HG02623 (cell line): ENCODE data around the gene C2.

Experiments
- ATAC-seq: cut with Tn5 transposase; IDR thresholded peaks from one replicate; pipeline ENCODE4 v1.9.1; 2021; ENCODE audit warnings: moderate library complexity; ENCODE audit not compliant: unreplicated experiment

Gene C2

DNA sequence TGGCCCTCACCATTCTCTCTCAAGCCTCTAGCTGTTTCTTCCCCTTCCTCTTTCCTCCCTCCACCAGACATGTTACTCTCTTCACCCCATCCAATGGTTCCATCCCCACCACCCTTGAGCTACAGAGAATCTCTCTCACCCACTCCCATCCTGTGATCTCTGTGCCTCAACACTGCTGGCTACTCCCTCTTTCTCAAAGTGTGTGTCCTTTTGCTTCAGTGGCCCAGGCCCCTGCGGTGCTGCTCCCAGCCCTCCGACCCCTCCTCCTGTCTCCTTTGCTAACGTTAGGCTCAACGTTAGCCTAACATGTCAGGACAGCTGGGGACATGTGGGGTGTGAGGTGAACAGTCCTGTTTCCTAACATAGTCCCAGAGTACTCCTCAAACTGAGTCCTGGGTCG is 25.4 kb downstream of the C2 start:
- no peak for ATAC-seq

DNA sequence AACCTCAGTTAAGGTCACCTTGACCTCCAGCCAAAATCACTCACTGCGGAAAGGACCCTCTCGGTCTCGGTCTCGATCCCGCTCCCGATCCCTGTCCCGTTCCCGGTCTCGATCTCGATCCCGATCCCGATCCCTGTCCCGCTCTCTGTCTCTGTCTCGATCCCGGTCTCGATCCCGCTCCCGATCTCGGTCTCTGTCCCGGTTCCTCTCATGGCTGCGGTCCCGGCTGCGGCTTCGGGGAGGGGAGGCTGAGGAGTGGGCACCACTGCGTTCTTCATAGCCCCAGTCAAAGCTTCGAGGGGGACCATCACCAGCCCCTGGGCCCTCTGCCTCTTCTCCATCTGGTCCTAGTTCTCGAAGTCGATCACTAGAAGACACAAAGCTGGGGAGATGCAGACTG is 27.0 kb downstream of the C2 start:
- ATAC-seq: no peak

DNA sequence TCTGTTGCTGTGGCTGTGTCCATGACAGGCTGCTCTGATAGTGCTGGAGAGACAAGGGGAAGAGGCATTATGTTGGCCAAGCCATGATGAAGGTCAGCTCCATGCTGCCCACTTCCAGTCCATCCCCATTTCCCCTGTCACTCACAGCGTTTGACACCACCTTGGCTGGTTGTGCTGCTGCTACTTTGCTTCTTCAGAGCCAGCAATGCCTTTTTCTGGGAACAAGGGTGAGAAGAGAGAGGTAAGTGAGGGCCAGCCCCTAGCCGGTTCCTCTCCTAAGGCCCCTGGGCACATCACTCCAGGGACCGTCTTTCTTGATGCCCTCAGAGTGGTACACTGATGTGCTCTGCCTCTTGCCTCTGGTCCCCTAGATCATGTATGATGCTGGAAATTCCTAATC is 29.3 kb downstream of the C2 start:
- no peak for ATAC-seq

DNA sequence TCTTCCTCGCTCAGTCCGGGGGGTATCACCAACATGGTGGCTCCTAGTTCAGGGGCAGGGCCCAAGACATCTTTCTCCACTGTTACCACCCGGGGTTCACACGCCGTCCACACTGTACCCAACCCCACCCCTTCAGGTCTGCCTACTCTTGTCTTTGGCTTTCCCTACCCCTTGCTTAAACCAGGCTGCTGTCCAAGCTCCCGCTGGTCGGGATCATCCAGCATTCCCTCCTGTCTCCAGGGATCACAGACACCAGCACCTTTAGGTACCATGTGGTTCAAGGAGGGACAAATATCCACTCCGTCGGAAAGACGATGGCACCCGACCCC is 30.9 kb downstream of the C2 start:
- no peak for ATAC-seq

DNA sequence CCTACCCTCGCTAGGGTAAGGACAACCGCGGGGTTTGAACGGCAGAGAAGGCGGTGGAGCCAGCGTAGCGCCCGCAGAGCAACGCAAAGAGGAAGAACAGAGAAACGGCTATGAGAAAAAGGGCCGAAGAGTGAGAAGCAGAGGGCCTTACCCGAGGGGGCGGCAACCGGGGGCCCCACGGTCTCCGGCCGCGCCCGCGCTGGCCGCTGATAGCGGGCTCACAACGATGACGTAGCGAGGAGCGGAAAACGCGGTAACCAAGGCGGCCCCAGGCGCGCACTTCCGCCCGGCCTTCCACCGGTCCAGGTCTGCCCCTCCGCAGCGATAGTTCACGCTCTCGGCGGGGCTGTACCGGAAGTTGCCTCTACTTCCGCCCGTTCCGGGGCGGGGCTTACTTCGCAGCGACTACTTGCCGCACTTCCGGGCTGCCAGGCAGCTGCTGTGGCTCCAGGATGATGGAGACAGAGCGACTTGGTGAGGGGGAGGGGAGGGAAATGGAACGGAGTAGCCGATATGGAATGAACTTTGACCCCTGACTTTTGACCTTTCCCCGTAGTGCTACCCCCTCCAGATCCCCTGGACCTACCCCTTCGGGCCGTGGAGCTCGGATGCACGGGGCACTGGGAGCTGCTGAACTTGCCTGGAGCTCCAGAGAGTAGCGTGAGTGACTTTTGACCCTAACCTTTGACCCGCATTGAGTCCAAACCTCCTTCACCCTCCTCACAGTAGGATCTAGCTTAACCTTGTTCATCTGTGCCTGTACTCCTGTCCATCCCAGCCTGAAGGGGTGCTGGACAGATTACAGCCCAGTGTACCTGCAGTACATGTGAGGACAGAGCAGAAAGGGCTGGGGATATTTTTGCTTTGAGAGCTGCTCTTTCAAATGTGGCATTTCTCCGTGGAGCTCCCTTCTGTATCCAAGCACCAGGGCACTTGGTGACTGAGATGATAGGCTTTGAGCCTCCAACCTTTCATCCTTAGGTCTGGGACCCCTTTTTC is 31.5 kb downstream of the C2 start, which contains the start of the genes NELFE and SKIC2:
Gene NELFE (minus strand): TSS at position 231 of the 999 bp plus-strand sequence. CDS start 525 bp downstream, outside the sequence.
Gene SKIC2 (plus strand): TSS at position 435 of the 999 bp plus-strand sequence. CDS start 18 bp downstream, at position 453.
- ATAC-seq: peak; percentile 98

DNA sequence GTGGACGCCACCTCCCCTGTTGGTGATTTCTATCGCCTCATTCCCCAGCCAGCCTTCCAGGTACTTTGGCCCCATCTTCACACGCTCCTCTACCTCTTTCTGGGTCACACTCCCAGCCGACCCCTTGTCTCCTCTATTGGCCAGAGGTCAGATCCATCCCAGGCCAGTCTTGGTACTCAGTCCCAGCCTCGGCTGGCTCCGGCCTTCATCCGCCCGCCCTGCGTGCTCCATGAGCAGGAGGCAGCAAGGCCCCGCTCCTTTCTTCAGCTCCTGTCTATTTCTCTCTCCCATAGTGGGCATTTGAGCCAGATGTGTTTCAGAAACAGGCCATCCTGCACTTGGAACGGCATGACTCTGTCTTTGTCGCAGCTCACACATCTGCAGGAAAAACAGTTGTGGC is 34.1 kb downstream of the C2 start:
- ATAC-seq: no peak

DNA sequence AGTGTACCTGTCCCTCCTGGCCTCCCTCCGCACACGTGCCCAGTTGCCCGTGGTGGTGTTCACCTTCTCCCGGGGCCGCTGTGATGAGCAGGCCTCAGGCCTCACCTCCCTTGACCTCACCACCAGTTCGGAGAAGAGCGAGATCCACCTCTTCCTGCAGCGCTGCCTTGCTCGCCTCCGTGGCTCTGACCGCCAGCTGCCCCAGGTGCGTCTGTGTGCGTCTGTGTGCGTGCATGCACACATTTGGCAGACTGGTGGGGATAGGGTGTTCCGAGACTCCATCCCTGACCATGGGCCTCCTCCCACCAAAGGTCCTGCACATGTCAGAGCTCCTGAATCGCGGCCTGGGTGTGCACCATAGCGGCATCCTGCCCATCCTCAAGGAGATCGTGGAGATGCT is 36.4 kb downstream of the C2 start:
- ATAC-seq: no peak

DNA sequence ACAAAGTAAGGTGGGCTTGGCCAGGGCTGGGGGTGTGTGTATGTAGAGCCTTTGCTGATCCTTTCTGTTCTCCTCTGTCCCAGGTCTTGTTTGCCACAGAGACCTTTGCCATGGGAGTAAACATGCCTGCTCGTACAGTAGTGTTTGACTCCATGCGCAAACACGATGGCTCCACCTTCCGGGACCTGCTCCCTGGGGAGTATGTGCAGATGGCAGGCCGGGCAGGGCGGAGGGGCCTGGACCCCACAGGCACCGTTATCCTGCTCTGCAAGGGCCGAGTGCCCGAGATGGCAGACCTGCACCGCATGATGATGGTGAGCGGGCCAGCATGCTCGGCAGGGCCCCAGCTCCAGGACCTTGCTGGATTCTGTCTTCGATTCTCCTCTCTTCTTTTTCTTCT is 38.2 kb downstream of the C2 start:
- ATAC-seq: no peak

DNA sequence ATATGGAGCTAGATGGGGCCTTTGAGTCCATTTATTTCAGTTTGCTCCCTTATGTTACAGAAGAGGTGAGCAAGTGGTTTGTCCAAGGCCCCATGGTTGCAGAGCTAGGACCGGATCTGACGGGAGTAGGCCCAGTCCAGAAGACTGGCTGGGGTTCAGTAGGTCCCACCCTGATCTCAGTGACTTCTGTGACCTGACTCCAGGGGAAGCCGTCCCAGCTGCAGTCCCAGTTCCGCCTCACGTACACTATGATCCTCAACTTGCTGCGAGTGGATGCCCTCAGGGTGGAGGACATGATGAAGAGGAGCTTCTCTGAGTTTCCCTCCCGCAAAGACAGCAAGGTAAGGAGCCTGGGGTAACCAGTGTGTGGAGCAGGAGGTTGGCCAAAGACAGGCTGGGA is 39.0 kb downstream of the C2 start:
- ATAC-seq: no peak

DNA sequence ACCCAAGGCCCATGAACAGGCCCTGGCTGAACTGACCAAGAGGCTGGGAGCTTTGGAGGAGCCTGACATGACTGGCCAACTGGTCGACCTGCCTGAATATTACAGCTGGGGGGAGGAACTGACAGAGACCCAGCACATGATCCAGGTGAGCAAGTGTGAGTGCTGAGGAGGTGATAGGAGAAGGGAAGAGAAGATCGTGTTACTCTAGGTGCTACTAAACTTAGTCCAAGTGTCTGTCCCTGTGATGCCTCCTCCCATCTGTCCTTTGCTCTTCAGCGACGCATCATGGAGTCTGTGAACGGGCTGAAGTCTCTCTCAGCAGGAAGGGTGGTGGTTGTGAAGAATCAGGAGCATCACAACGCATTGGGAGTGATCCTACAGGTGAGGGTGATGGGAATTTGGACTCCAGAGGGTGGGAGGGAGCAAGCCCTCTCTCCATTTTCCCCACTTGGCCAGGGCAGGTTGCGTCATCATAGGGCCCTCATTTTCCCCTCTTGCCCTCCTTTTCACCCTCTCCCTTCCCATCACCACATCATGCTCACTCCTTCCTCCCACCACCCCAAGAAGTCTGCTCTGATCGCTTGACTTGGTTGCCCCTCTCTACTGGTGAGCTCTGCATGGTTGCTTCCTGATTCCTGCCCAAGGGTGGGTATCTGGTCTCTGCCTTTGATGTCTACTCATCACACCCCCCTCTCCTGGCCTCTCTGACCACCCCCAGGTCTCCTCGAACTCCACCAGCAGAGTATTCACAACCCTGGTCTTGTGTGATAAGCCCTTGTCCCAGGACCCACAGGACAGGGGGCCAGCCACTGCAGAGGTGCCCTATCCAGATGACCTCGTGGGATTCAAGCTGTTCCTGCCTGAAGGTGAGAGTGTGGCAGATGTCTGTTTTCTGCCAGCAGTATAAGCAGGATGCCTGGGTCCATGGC is 39.7 kb downstream of the C2 start:
- ATAC-seq: no peak

DNA sequence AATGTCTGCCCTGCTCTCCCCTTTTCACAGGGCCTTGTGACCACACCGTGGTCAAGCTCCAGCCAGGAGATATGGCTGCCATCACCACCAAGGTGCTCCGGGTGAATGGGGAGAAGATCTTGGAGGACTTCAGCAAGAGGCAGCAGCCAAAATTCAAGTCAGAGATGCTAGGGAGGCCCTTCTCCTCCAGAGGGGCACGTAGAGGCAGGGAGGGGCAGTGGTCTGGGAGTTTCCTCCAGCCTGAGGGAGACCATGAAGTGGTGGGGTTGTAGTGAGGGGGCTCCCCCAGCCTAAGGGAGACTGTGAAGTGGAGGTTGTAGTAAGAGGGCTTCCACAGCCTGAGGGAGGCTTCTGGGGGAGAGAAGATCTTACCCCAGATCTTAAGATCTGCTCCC is 40.4 kb downstream of the C2 start:
- ATAC-seq: no peak

DNA sequence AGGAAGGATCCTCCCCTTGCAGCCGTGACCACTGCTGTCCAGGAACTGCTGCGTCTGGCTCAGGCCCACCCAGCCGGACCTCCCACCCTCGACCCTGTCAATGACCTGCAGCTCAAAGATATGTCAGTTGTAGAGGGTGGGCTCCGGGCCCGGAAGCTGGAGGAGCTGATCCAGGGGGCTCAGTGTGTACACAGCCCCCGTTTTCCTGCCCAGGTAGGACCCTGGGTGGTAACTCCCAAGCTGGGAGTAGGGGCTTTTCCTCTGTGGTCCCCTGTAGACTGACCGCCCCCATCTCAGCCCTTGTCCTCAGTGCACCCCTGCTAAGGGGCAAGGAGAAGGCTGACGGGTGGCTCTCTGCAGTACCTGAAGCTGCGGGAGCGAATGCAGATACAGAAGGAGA is 40.8 kb downstream of the C2 start:
- no peak for ATAC-seq

DNA sequence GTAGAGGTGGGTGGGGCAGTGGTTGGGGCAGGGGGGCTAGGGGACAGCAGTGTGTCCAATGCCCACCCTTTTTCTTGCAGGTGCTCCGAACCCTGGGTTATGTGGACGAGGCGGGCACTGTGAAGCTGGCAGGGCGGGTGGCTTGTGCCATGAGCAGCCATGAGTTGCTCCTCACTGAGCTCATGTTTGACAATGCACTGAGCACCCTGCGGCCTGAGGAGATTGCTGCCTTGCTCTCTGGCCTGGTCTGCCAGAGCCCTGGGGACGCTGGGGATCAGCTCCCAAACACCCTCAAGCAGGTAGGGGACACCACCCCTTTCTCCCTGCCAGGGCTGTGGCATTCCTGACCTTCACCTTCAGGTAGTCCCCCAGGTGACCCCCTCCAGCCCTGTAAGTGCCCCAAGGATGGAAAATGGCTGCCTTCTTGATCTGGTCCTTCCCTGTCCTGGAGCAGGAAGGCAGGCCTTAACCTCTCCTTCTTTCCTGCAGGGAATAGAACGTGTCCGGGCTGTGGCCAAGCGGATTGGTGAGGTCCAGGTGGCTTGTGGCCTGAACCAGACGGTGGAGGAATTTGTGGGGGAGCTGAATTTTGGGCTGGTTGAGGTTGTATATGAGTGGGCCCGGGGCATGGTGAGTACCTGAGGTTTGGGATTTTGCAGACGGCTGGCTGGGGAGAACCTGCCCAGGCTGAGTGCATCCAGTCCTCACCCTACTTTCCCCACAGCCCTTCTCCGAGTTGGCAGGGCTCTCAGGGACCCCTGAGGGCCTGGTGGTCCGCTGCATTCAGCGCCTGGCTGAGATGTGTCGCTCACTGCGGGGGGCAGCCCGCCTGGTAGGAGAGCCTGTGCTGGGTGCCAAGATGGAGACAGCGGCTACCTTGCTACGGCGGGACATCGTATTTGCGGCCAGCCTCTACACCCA is 41.5 kb downstream of the C2 start:
- ATAC-seq: no peak

DNA sequence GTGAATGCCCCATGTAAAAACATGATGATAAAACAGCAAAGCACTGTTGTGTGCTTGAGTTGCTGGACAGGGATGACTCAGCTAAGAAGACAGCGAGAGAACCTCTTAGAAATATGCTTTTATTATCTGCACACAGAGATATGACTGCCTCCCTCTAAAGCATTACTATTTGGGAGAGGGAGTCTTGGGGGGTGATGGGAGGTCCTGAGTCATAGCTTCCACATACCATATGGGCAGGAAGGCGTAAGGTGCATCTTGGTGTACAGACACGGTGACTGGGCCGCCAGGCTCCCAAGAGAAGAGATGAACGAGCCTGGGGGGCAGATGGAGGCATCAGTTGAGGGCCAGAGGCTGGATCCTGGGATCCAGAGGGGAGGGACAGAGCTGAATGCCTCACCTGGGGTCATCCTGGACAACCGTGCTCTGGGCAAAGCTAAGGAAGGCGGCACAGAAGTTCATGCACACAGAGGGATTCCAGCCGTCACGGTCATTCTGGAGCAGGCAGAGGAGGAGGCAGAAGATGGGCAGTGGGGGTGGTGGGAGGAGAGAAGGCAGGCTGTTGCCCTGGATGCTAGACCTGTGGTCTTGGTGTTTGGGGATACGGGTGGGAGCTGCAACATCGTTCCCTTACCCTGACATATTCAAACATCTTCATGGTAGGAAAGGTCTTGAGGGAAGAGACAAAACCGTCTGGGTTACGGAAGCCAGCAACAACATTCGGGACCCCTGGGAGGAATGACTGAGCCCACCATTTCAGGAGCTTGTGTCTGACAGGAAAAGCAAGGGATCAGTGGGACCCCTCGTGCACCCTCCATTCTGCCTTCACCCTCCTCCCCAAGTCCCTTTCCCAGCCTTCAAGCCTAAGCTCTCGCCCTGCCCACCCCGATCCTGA is 42.4 kb downstream of the C2 start:
- no peak for ATAC-seq

DNA sequence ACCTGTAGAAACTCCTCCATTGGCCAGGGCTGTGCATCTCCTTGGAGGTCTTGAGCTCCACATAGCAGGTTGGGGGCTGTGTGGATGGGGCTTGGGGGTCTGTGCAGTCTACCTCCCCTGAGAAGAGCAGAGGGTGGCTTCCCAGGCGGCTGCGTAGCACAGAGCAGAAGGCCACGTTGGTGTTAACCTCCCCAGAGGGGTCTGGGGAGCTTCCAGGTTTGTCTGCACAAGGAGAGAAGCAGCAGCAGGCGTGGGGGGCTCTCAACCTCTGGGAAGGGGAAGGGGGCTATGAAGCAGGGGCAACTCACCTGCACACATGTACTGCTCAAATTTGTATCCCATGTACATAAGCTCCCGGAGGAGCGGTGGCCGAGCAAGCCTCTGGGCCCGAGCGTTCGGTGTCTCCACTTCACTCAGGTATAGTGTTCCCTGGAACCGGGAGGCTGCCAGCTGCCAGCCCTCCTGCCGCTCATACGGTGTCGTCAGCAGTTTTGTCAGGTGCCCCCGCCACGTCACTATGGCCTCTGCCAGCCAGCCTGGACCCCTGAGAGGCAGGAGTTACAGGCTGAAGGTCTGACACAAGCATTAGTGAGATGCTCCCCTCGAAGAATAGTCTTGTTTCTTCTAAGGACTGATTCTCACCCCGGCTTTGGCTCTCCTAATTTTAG is 43.2 kb downstream of the C2 start:
- no peak for ATAC-seq

DNA sequence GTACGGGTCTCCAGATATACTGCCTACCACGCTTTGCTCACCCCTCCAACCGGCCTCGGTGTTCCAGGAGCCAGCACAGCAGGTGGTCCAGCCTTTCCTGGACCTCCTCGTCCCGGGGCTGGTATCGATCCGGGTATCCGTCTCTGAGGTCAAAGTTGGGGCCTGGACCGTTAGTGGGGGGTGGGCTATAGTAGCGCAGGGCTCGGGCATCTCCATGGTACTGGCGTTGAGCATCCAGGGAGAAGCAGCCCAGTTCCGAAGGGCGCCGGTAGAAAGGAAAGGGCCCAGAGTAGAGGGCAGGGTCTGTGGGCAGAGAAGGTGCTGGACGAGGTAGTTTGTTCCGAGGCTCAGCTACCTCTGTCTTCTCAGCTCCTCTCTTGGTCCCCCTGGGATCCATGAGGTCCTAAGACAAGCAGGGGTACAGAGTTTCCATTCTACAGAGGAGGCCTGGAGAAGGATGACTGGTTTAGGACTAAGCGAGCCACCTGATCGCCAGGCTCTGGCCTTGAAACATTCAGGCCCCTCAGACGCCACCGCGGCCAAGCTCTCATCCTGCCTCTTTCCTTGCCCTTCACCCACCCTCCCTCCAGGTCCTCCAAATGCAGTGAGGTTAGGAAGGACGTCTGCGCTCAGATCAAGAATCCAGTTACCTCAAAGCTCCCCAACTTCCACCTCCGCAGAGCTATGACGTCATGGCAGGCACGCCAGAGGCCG is 43.9 kb downstream of the C2 start:
- ATAC-seq: no peak

DNA sequence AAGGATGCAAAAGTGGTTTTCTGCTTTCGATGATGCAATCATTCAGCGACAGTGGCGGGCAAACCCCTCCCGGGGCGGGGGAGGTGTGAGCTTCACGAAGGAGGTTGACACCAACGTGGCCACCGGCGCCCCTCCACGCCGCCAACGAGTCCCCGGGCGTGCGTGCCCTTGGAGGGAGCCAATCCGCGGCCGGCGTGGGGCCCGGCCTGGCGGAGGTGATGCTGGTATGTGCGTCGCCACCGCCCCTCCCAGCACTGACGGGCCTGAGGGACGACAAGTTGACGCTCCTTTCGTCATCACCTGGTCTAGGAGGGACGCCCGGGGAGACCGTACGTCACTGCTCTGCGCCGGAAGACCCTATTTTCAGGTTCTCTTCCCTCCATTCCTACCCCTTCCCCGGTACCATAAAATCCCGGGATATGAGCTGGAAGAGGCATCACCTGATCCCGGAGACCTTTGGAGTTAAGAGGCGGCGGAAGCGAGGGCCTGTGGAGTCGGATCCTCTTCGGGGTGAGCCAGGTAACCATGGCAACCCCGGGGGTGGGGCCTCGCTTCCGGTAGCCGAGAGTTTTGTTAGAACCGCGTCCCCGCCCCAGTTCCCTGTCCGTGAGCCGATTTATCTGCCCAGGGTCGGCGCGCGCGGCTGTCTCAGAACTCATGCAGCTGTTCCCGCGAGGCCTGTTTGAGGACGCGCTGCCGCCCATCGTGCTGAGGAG is 44.6 kb downstream of the C2 start, which contains the start of gene DXO:
Gene DXO (minus strand): TSS at position 146 of the 716 bp plus-strand sequence. CDS start 463 bp downstream, outside the sequence.
- peak; percentile 79 for ATAC-seq
